ENCODE results near the gene SPOCK1. TPM values are rescaled to one million over a fixed set of nuclear protein-coding genes. Genes with fewer than 3 reads are reported as not detected.

Gene SPOCK1
- total RNA-seq, 1 experiment from 2014 or later: not detected

DNA sequence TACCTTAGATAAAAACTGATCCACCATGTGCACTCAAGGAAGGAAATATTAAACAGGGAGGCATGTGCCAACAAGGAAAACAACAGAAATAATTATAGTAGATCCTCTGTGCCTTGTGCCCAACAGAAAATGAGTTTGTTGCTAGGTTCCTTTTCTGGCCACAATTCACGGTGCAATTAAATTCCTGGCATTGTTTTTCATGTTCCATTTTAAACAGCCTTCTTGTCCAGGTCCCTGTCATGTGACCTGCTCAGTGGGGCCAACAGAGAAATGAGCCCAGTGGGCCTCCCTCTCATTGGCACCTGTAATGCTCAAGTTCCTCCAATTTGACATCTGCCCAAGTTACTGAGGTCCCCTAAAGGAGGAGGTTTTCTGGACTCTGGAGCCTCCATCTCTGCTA is 56.5 kb downstream of the SPOCK1 start:
- DNase-seq (ENCODE audit: low spot score): no peak

DNA sequence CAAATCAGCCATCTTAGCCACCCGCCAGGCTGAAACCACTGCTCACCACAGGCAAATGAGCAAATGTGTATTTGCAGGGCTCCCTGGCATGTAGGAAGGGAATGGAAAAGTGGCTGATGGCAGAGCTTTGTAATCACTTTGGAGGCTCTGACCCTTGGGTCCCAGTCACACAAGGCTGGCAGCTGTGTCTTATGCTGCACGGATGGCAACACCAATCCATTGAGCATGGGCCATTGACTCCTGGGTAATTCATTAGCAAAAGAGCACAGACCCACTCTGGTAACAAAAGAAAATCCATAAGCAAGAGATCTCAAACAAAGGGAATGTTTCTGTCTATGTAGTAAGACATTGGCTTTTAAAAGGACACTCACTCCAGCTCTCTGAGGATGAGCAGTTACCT is 57.6 kb downstream of the SPOCK1 start:
- DNase-seq (ENCODE audit: low spot score): no peak

DNA sequence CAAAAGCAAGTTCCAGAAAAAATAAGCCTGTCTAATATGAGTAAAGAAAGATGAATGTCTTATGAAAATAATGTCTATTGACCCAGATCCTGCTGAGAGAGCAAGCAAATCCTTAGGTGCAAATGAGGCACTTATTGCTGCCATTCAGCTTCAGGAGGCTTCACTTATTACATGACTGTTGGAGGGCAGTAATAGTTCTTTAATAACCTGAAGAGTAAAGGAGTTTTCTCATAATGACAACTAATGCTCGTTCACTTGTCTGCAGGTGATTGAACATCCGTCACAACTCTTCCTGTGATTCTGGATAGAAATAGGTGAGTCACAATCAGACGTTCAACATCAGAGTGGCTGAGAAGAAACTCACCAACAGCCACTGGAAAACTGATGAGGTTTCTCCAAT is 58.3 kb downstream of the SPOCK1 start:
- no peak for DNase-seq (ENCODE audit: low spot score)

DNA sequence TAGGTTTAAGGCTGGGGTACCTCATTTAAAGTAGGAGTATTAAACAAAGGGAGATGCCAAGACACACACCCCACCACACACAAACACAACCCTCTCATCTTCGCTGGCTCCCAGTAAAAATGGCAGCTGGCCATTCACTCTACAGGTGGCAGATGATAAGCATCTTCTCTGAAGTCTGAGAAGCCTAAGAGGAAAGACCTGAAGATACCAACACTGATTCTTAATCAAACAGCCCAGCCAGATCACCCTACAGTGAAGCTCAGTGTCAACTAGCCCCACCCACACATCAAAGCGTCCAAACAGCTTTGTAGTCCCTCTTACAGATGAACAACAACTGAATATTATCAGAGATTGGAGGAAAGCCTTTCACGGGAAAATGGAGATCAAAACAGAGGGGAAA is 59.5 kb downstream of the SPOCK1 start:
- no peak for DNase-seq (ENCODE audit: low spot score)

DNA sequence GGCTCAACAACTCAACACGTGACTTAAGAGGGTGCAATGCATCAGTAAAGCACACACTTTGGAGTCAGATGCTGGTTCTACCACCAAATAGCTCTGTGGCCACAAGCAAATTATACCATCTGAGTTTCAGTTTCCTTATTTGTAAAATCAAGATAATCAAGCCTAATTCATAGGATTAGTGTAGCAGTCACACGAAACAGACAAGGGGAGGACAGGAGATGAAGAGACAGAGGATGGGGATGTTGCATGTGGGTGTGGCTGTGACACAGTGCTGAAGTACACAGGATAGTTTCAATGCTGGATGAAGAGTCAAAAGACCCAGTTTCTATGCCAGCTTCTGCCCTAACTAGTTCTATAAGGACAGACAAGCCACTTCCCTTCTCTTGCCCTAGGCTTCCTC is 60.2 kb downstream of the SPOCK1 start:
- DNase-seq (ENCODE audit: low spot score): no peak

DNA sequence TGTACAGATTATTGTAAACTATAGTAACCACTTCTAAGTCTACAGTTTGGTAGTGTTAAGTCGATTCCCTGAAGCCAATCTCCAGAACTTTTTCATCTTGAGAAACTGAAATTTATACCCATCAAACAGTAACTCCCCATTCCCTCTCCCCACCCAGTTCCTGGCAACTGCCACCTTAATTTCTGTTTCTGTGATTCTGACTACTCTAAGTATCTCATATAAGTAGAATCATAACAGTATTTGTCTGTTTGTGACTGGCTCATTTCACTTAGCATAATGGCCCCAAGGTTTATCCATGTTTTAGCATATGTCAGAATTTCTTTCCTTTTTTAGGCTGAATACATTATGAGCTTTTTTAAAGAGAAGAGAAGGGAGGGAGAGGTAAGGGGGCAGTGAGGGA is 61.4 kb downstream of the SPOCK1 start:
- DNase-seq (ENCODE audit: low spot score): no peak

DNA sequence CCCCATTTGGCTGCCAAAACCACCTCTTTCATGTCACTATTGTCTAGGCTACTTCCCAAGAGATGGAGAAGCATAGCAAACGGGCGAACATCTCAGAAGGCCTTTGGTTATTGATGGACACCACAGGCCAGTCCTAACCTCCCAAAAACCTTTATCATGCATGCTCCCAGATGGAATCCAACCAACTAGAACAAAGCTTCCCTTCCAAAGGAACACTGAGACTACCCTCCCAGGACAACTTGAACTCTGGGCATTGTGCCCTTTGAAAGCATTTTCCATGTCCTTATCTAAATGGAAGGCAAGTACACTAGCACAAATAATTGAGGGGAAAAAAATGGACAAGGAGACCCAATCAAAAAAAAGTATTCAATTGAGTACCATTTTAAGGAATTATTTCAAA is 65.6 kb downstream of the SPOCK1 start:
- DNase-seq (ENCODE audit: low spot score): no peak

DNA sequence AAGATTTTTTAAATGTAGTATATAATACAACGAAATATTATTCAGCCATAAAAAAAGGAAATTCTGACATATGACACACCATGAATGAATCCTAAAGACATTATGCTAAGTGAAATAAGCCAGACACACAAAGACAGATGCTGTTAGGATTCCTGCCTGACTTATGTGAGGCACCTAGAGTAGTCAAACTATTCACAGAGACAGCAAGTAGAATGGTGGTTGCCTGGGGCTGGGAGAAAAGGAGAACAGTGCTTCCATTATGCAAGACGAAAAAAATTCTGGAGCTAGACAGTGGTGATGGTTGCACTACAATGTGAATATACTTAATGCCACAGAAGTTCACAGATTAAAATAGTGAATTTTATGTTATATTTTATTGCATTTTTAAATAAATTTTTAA is 66.8 kb downstream of the SPOCK1 start:
- DNase-seq (ENCODE audit: low spot score): no peak

DNA sequence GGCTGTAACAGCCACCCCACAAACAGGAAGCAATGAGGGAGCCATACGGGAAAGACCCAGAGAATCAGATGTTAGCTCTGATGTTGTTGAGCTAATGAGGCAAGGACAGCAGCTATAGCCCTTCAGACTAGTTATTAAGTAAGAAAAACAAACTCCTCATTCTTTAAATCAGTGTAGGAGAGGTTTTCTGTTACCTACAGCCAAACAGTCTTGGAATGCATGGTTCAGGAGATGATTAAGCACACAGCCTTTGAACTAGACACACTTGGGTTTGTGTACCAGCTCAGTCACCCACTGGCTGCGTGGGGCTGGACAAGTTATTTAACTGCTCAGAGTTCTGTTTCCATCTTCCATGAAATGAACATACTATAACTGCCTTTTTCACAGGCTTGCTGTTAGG is 68.1 kb downstream of the SPOCK1 start:
- DNase-seq (ENCODE audit: low spot score): no peak

DNA sequence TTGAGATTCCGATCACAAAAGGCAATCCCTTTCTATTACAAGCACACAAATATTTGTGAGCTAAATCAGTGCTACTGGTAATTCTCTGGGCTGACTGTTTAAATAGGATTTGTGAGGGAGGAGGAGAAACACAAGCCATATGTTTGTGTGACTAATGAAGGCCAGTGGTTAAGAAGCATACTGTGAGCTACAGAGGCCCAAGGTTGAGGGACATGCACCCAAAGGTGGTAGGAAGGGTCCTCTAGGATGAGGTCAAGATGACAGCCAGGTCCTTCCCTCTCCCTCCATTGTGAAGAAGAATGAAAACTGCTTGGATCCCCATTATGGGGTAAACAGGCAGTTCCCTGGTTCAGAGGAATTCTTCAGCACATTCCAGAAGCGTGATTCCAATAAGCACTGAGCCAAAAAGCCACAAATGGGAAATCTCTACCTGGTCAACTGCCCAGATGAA is 83.9 kb downstream of the SPOCK1 start:
- no peak for DNase-seq (ENCODE audit: low spot score)

DNA sequence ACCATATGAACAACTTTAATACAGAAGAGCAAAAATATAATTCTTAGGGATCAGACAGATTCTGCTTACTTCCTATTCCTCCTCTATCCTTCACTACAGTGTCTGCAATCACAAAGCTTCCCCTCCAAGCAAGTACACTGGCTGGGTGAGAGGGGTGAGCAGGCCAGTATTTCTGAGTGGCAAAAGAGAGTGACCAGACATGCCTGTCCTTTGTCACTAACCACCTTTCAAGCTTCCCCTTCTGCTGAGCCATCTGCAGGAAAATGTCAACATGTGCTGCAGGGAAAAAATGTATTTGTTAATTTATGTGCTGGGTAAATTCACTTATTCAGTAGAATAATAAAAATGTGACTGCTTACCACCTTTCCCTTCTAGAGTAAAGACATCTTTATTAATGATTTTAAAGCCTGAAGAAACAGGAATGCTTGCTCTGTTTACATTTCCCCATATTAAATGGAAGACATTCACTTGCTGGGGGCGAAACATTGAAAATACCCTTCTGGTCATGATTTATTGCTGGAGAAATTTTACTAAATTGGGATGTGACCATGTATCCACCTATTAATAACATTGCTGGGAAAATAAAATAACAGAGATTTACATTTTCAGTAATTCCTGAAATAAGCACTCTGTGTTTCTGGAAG is 84.9 kb downstream of the SPOCK1 start:
- DNase-seq (ENCODE audit: low spot score): no peak

DNA sequence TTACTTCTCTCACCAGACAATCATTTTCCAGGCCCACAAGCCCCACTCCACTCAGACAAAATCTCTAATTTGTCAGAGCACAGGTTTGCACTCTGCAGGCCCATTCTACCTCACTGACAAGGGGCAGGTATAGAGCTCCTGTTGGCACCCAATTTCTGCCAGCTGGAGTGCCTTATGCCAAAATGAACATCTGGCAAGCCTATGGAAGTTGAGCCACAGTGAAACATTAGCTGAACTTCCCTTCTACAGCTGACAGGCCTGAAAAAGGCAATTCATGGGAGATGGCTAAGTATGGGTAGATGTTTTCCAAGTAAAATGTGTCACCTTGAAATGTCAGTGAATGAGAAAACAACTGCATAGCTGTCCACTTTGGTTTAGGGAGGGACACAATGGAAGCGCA is 87.0 kb downstream of the SPOCK1 start:
- DNase-seq (ENCODE audit: low spot score): no peak

DNA sequence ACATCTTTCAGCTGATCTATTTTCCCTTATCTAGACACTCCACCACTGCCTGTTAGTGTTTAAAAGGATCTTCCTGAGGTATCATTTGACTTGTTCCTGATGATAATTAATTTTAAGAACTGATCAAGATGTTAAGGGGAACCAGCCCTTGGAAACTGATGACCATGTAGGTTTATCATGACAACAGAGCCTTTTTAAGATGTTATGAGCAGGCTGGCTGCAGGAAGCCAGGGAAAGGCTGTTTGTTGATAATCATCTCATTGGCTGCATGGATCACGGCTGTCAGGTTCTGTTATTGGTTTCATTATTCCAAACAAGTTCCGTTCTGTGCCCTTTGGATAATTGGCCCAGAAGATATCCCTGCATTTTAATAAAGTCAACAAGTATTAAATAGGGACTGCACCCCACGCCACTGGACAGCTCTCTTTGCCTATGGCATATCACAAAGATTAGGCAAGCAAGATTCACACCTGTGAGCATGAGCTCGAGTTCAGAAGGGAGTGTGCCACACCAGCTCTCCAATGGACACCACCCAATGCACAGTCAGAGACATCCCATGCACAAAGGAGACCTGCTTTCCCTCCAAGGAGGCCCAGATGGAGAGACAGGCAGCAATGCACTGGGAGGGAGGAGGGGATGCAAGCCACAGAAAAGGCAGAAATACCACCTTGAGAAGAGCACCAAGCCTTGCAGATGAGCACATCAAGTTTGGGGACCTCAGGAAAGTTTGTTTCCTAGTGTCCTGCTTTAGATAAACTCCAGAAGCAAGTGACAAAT is 88.7 kb downstream of the SPOCK1 start:
- no peak for DNase-seq (ENCODE audit: low spot score)

DNA sequence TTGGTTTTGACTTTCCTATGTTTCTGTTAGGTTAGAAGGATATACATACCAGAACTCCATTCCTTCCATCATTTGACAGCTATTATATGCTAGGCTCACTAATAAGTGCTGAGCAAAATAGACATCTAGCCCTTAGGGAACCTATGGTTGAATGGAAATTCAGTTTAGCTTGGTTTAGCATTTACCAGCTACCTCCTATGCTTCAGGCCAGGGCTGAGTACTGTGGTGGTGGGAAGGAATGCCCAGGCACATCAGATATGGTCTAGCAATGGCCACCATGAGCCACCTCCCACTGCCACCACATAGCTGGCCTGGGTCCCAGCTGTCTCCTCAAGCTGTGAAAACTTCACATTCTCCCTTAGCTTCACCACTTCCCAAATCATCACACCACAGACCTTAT is 89.4 kb downstream of the SPOCK1 start:
- DNase-seq (ENCODE audit: low spot score): no peak

DNA sequence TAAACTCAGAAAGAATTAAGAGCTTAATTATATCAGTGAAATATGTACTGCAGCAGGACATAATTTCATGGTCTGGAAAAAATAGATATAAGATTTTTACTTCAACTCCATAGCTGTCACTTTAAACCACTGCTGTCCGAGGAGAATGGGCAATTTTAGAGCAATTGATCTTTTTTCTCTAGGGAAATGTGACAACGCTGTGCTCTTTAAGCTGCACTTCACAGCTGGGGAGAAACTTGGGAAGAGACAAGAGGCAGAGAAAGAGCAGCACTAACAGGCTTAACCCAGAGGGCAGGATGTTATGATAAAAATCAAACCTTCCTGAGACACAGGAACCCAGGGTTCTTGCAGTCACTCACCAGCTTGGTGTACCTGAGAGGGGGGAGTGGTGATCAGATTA is 92.0 kb downstream of the SPOCK1 start:
- DNase-seq (ENCODE audit: low spot score): no peak

DNA sequence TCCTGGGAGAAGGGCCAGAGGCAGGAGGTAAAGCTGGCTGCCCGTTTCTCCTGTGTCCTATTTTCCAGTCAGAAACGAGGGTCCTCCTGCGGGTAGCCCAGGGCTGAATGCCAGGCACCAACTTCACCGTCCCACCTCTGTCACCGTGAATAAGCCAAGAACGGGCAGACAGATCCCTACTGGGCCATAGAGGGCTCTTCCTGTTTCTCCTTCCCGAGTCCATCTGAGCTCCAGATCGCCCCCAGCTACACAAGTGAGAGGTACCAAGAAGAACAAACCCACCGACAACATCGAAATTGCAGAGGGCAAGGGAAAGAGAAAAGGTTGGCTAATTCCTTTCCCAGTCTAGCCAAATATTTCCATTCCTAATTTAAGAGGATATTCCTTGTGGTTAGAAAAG is 93.7 kb downstream of the SPOCK1 start:
- DNase-seq (ENCODE audit: low spot score): no peak

DNA sequence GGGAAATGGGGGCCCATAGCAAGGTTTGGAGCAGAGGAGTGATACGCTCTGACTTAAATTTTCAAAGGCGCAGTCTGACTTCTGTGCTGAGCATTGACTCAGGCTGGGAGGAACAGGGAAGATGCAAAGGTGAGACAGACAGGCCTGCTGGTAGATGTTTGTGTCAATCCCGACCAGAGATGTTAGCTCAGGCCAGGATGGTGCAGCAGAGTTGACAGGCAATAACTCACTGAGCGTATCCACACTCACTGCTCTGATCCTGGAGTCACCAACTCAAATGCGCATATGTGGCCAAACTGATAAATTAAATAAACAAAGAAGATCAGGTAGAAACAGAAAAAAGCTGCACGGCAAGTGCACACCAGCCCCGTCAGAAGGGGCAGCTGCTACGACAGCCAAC is 95.3 kb downstream of the SPOCK1 start:
- DNase-seq (ENCODE audit: low spot score): no peak

DNA sequence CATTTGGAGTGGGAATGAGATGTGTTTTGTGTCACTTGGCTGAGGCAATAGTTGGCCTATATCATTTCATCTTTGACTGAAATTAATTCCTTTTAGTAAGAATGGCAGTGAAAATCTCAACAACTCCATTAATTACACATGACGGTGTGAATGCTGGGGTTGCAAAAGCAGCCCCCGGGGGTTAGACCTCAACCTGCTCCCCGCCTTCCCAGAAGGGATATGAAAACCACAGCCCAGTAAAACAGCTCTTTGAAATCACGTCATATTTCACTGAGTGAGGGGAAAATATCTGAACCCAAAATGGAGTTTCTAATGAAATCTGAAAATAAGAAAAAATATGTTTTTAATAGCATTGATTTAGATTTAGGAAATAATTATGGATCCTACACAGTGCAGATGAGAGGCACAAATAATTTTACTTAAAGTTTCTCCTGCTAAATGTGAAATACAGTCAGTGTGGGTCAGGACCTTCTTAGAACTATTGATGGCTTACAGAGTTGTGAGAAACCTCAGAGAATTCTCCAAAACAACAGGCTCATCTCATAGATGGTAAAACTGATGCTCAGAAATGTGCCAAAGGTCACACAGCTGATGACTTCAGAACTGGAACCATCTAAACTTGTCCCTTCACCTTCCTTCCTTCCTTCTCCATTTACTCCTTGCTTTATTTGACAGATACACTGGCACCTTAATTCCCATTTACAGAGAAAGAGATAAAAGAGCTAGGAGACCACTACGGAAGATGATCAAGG is 96.5 kb downstream of the SPOCK1 start:
- DNase-seq (ENCODE audit: low spot score): no peak

DNA sequence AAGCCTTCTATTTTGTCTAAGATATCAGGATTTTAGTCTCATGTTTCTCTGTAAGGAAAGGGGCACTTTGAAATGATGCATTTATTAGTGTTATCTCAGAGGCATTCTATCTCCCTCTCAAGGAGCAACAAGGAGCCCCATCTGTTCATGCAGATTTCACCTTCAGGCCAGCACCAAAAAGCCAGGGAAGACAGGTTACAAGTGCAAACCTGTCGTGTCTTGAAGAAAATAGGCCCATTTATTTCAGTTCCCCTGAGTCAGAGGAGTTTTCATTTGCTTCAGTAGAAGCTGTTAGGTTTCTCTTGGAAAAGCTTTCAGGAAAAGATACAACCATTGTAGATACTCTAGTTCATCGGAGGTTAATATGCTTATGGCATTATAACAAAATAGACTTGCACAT is 97.2 kb downstream of the SPOCK1 start:
- no peak for DNase-seq (ENCODE audit: low spot score)

DNA sequence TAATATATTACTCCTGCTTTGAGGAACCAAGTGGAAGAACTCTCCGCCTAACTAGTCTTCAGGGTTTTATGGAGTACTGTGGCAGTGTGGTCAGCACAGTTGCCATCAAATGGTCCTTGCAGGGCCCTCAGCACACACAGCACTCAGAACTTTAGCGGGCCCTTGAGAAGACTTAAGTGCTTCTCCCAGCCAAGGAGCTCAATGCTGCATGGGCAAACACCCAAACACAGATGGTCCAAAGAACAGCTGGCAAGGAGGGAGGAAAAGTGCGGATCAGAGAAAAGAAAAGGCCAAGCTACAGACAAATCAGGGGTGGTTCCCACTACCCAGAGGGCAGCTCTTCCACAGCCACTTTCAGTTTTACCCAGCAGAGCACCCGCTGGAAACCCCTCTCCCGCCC is 98.6 kb downstream of the SPOCK1 start:
- no peak for DNase-seq (ENCODE audit: low spot score)

DNA sequence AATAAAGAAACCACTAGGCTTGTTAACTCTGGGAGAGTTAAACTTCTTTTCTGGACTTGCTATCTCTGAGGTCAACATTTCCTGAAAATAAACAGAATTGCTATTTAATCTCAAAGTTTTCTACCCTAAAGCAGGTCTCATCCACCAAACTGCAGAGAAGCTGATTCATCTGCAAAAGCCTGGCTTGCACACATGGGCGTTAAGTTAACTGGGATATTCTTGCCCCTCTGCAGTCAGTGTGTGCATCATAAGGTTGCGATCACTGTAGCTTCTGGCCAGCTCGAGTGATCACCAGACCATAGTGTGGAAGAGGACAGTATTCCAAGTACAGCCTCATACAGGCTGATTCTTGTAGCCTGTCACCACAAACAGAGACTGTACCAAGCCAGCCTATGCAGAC is 99.2 kb downstream of the SPOCK1 start:
- DNase-seq (ENCODE audit: low spot score): no peak

DNA sequence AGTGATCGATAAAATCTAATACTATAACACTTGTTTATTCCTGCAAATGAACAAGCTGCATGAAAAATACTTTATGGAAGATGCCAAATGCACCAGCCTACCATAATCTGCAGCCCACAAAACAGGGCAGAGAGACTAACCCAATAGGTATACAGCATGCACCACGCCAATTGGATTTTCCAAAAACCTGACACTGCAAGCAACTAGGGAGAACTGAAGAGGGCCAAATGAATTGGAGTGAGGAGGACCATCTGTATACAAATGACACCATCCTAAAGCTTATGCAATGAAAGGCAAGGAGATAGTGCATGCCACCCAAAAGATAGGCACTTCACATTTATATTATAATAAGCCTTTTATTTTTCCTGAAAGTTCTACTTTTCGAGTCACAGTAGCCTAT is 100.4 kb downstream of the SPOCK1 start:
- no peak for DNase-seq (ENCODE audit: low spot score)

DNA sequence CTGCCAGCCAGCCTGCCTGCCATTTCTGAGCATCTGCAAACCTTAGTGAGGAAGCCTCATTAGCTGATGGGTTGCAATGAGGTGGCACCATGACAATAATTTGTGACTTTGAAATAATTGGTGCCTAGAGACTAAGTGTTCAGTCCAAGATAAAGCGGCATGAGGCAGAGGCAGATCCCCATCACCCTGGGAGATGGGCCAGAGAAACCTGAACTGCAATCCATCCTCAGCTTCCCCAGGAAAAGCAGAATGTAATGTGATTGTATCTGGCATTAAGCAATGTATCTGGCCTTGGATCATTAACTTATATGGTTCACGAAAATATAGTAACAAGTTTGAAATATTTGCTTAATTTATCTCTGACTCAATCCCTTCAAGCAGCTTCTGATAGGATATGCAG is 101.0 kb downstream of the SPOCK1 start:
- no peak for DNase-seq (ENCODE audit: low spot score)
